ENCODE measurements around the gene EXOC3. TPM values are rescaled to one million over a fixed set of nuclear protein-coding genes. Genes with fewer than 3 reads are reported as not detected.

EXOC3 gene
- total RNA-seq, 4 donors from 2014 or later, result 39.1 to 54.6 (median 42.8) TPM

GRCh38 chr5:428754-429452 is 14.1 kb upstream of the EXOC3 start:
- peak overlapping the region in 2 of 4 donors; percentile 13 to 17 for H3K27ac ChIP-seq
- WGBS, 2 donors, result 63 to 68% methylated on average over 5 to 12 of the region's 22 CpGs
- TF ChIP-seq POLR2A (IDR thresholded peaks at IDR 0.05) (no peak), CTCF (IDR thresholded peaks at IDR 0.05) (no peak)
- no peaks in the 10 kb centered on the region for H3K9me3 ChIP-seq
- peaks cover 0 to 15% (median 0%) of the 10 kb centered on the region in 4 donors for H3K27me3 ChIP-seq
- no peak overlapping the region for H3K4me3 ChIP-seq
- DNase-seq, result no peak
- H3K4me1 ChIP-seq, result peaks cover 0 to 18% (median 3%) of the 10 kb centered on the region in 3 donors
- intact Hi-C loops (cut with DNase I), result no loop called here
- H3K36me3 ChIP-seq, result no peaks in the 10 kb centered on the region

DNA sequence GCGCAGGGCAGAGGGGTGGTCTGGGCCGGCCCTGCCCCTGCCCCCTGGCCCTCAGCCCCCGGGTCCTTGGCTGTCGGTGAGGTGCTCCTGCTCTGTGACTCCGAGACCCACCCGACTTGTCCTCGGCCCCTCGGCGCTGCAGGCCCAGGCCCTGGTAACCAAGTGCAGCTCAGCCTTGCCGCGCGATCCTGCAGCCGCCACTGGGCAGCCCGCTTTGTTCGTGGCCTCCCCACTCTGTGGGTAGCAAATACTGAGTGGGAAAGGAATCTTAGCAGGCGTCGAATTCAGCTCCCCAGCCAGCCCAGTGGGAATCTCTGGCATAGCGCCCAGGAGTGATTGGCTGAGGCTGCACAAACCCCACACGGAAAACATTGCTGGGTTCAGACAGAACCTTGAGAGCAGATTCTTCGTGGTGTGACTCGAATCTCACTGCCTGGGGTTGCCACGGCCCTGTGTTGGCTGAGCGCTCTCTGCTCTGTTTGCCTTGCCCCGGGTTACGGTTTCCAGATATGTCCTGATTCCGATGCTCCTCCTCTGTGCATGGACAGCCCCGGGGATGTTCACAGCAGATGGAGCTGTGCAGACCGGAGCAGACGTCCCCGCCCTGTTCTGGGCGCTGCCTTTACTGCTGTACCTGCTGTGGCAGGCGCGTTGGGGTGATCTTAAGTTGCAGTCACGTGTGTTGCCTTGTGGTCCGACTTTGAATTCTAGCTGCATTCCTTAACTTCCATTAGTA is 13.4 kb upstream of the EXOC3 start:
- intact Hi-C loops (cut with DNase I), result no loop called here
- H3K9me3 ChIP-seq, result no peaks in the 10 kb centered on the region
- H3K36me3 ChIP-seq, result no peaks in the 10 kb centered on the region
- WGBS, 2 donors, result 31 to 39% methylated on average over 15 to 17 of the region's 35 CpGs
- H3K27me3 ChIP-seq, result peaks cover 0 to 21% (median 0%) of the 10 kb centered on the region in 4 donors
- peaks cover 0 to 18% (median 3%) of the 10 kb centered on the region in 3 donors for H3K4me1 ChIP-seq
- peak overlapping the region in 2 of 4 donors; percentile 13 to 17 for H3K27ac ChIP-seq
- no peak for DNase-seq
- no peak overlapping the region for H3K4me3 ChIP-seq
- TF ChIP-seq POLR2A (IDR thresholded peaks at IDR 0.05), result no peak
- TF ChIP-seq CTCF (IDR thresholded peaks at IDR 0.05), result no peak

DNA sequence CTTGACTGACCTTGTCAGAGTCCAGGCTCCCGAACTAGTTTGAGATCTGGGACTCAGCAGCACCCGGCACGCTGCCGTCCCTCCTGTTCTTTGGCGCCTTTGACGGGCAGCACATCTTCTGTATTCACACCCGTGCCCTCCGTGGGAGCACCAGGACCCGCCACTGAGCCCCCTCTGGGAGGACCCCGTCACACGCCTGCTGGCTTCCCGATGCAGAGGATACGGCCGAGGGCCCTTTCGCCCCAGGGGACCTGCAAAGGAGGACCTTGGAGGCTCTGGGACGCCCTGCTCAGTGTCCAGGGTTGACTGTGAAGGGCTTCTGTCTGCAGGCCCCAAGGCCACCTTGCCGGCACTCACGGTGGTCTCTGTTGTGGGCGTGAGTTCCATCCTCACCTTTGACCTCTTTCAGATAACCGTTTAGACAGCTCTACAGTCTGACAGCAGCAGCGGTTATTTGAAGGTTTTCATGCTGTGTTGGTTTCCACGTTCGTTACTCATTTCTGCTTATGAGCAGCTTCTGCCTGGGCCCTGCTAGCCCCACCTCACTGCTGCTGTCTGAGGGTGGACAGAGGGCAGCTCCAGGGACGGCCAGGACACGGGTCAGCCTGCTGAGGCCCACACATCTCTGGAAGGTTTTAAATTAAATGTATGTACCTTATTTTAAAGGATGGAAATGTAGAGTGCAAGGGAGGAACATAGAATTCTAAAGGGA is 12.6 kb upstream of the EXOC3 start:
- no peak overlapping the region for H3K4me3 ChIP-seq
- WGBS, 2 donors, result 68 to 85% methylated on average over 7 to 24 of the region's 25 CpGs
- no peaks in the 10 kb centered on the region for H3K9me3 ChIP-seq
- no peak overlapping the region for H3K27ac ChIP-seq
- H3K27me3 ChIP-seq, result peaks cover 0 to 24% (median 0%) of the 10 kb centered on the region in 4 donors
- no peak for DNase-seq
- no peaks in the 10 kb centered on the region for H3K36me3 ChIP-seq
- TF ChIP-seq CTCF (IDR thresholded peaks at IDR 0.05), result no peak
- TF ChIP-seq POLR2A (IDR thresholded peaks at IDR 0.05), result no peak
- intact Hi-C loops (cut with DNase I), result no loop called here
- peaks cover 0 to 18% (median 3%) of the 10 kb centered on the region in 3 donors for H3K4me1 ChIP-seq

- no peak overlapping the region for H3K27ac ChIP-seq
- TF ChIP-seq POLR2A (IDR thresholded peaks at IDR 0.05), result no peak
- TF ChIP-seq CTCF (IDR thresholded peaks at IDR 0.05), result peak; percentile 30 to 63 (median 52)
- intact Hi-C loops (cut with DNase I), result no loop called here
- peaks cover 0 to 18% (median 3%) of the 10 kb centered on the region in 3 donors for H3K4me1 ChIP-seq
- no peaks in the 10 kb centered on the region for H3K9me3 ChIP-seq
- peaks cover 0 to 27% (median 0%) of the 10 kb centered on the region in 4 donors for H3K27me3 ChIP-seq
- DNase-seq, result no peak
- H3K36me3 ChIP-seq, result no peaks in the 10 kb centered on the region
- 41 to 46% methylated on average over 7 to 8 of the region's 18 CpGs for WGBS, 2 donors
- no peak overlapping the region for H3K4me3 ChIP-seq
Observed at GRCh38 chr5:431001-431710, 11.8 kb upstream of the EXOC3 start.
